CD4-positive, CD25-positive, alpha-beta regulatory T cell (primary cell): ENCODE measurements around the gene PLEK. TPM values are rescaled to one million over a fixed set of nuclear protein-coding genes. Genes with fewer than 3 reads are reported as not detected.
A peak's percentile ranks its signal among the peaks of the same experiment; 100 is the strongest.
"Not testable (repeated sequence)": the region's sequence is repeated elsewhere in the genome, so short reads cannot be mapped to it uniquely, and the experiment has no call there.

Experiments used
- ATAC-seq, 2 donors: fragments of 150-1000 bp; cut with Tn5 transposase; one replicate each; pipeline ENCODE4 v1.10.0; 2021; ENCODE audit warnings: low read depth in 2 of 2, moderate number of reproducible peaks in 2 of 2, moderate library complexity in 1 of 2
- DNase-seq, 3 donors: peaks; one replicate each; pipeline versions ENCODE4 v3.0.0 to v3.0.0-alpha.2; 2012 to 2022; ENCODE audit warnings: mixed read lengths in 1 of 3
- H3K27ac ChIP-seq: one replicate; pipeline ENCODE4 v1.7.0; 2013; ENCODE audit warnings: mild to moderate bottlenecking, low read length; ENCODE audit not compliant: insufficient read depth, poor library complexity, severe bottlenecking
- H3K27me3 ChIP-seq: one replicate; pipeline ENCODE4 v1.7.0; 2013; ENCODE audit warnings: low read length; ENCODE audit not compliant: control insufficient read depth, insufficient read depth
- H3K36me3 ChIP-seq: one replicate; pipeline ENCODE4 v1.7.0; 2013; ENCODE audit warnings: mild to moderate bottlenecking, low read length, moderate library complexity; ENCODE audit not compliant: control insufficient read depth, insufficient read depth
- H3K4me1 ChIP-seq: 2 replicates; pipeline ENCODE4 v1.7.0; 2013; ENCODE audit warnings: mild to moderate bottlenecking, low read length; ENCODE audit not compliant: insufficient read depth, control insufficient read depth, poor library complexity, severe bottlenecking
- H3K4me3 ChIP-seq: one replicate; pipeline ENCODE4 v1.7.0; 2013; ENCODE audit warnings: low read depth, mild to moderate bottlenecking, low read length, moderate library complexity
- H3K9me3 ChIP-seq, 2 experiments: 1 replicate in 1 of 2; 2 replicates in 1 of 2; pipeline ENCODE4 v1.7.0; 2013; ENCODE audit warnings: low read length in 2 of 2, mild to moderate bottlenecking in 1 of 2, moderate library complexity in 1 of 2; ENCODE audit not compliant: control insufficient read depth in 2 of 2
- H3K27ac Mint-ChIP-seq, 3 donors: one replicate each; pipeline ENCODE4 v1.8.0; 2020 to 2022; ENCODE audit warnings: mild to moderate bottlenecking in 3 of 3, mixed read lengths in 3 of 3, moderate library complexity in 2 of 3
- H3K27me3 Mint-ChIP-seq: one replicate; pipeline ENCODE4 v1.8.0; 2022; ENCODE audit warnings: mild to moderate bottlenecking, mixed read lengths
- H3K36me3 Mint-ChIP-seq: one replicate; pipeline ENCODE4 v1.8.0; 2020; ENCODE audit warnings: mixed read lengths
- H3K4me1 Mint-ChIP-seq, 4 donors: one replicate each; pipeline ENCODE4 v1.8.0; 2020 to 2022; ENCODE audit warnings: mixed read lengths in 4 of 4, mild to moderate bottlenecking in 1 of 4
- H3K4me3 Mint-ChIP-seq, 4 donors: one replicate each; pipeline ENCODE4 v1.8.0; 2020 to 2022; ENCODE audit warnings: mild to moderate bottlenecking in 4 of 4, mixed read lengths in 4 of 4, moderate library complexity in 3 of 4
- H3K9me3 Mint-ChIP-seq, 7 donors: one replicate each; pipeline ENCODE4 v1.8.0; 2020 to 2022; ENCODE audit warnings: mixed read lengths in 7 of 7, mild to moderate bottlenecking in 3 of 7, moderate library complexity in 2 of 7
- polyA plus RNA-seq, 4 donors: library from polyadenylated mRNA; unstranded; fragments of 300-500 nt; fragmentation: Illumina TruSeq; gene quantifications; one replicate each; pipeline ENCODE4 v1.2.3, GENCODE V29; 2021
- total RNA-seq: library from RNA; stranded (reverse); gene quantifications from one replicate; pipeline ENCODE4 v1.2.3, GENCODE V29; 2022

PLEK gene
- total and polyA plus RNA-seq, 5 donors from 2014 or later, result 2.2 to 10.1 (median 5.8) TPM

DNA sequence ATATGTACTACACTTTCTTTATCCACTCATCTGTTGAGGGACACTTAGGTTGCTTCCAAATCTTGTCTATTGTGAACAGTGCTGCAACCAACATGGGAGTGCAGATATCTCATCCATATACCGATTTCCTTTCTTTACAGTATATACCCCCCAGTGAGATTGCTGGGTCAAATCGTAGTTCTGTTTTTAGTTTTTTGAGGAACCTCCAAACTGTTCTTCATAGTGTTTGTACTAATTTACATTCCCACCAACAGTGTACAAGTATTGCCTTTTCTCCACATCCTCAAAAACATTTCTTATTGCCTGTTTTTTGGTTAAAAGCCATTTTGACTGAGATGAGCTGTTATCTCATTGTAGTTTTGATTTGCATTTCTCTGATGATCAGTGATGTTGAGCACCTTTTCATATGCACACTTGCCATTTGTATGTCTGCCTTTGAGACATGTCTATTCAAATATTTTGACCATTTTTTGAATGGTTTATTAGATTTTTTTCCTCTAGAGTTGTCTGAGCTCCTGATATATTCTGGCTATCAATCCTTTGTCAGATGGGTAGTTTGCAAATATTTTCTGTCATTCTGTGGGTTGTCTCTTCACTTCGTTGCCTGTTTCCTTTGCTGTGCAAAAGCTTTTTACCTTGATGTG lies 12.2 kb downstream of the PLEK start:
- H3K27ac ChIP-seq, result no peak overlapping the region
- H3K36me3 Mint-ChIP-seq, result no peaks in the 10 kb centered on the region
- H3K9me3 Mint-ChIP-seq, result peaks cover 0 to 4% (median 0%) of the 10 kb centered on the region in 7 donors
- H3K9me3 ChIP-seq, result no peaks in the 10 kb centered on the region
- H3K4me3 Mint-ChIP-seq, result no peak overlapping the region
- no peak for ATAC-seq
- peaks cover 14% of the 10 kb centered on the region for H3K4me1 ChIP-seq
- peaks cover 10 to 17% (median 13%) of the 10 kb centered on the region in 4 donors for H3K4me1 Mint-ChIP-seq
- H3K36me3 ChIP-seq, result no peaks in the 10 kb centered on the region
- no peaks in the 10 kb centered on the region for H3K27me3 Mint-ChIP-seq
- no peak overlapping the region for H3K4me3 ChIP-seq
- peak overlapping the region in 1 of 3 donors; percentile 72 for H3K27ac Mint-ChIP-seq
- H3K27me3 ChIP-seq, result no peaks in the 10 kb centered on the region
- DNase-seq, result no peak

DNA sequence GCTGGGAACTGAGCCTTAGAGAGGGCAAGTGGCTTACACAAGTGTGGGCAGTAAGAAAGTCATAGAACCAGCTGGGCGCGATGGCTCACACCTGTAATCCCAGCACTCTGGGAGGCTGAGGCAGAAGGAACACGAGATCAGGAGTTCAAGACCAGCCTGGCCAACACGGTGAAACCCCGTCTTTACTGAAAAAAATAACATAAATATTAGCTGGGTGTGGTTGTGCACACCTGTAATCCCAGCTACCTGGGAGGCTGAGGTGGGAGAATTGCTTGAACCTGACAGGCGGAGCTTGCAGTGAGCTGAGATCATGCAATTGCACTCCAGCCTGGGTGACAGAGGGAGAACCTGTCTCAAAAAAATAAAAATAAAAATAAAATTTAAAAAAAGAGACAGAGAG lies 13.7 kb downstream of the PLEK start:
- not testable (repeated sequence) for H3K9me3 ChIP-seq, H3K36me3 ChIP-seq, H3K27ac ChIP-seq, H3K9me3 Mint-ChIP-seq, H3K4me3 Mint-ChIP-seq, H3K36me3 Mint-ChIP-seq, H3K27me3 Mint-ChIP-seq, H3K4me3 ChIP-seq, DNase-seq, H3K27me3 ChIP-seq, ATAC-seq
- H3K4me1 ChIP-seq, result peaks cover 14% of the 10 kb centered on the region
- peak overlapping the region in 1 of 3 donors; percentile 43 for H3K27ac Mint-ChIP-seq
- peaks cover 12 to 15% (median 15%) of the 10 kb centered on the region in 4 donors for H3K4me1 Mint-ChIP-seq

DNA sequence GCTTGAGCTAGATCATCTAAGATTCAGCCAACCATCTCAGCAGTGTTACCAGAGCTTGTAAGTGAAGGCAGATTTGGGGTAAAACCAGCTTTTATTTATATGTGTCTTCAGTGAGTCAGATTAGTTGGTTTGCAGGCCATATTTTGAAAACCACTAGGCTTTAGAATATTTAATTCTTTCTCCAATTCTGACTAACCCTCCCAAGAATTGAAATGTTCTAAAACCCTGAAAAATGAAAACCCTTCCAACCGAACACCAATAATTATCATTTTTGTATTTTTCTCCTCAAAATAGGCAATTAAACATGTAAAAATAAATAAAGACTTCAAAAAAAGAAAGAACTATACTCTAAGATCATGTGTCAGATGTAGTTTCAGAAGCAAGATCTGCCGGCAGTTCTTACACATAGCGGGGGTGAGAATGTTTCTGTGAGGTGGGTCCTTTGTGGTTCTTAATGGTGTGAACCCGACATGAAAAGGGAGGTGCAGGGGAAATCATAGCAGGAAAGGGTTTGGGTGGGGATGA lies 14.2 kb downstream of the PLEK start:
- Mint-ChIP-seq H3K27ac (peak overlapping the region in 2 of 3 donors; percentile 51 to 79), H3K4me3 (peak overlapping the region in 2 of 4 donors; percentile 18 to 22), H3K4me1 (peaks cover 12 to 15% (median 15%) of the 10 kb centered on the region in 4 donors), H3K36me3 (no peaks in the 10 kb centered on the region), H3K9me3 (peaks cover 0 to 4% (median 0%) of the 10 kb centered on the region in 7 donors), H3K27me3 (no peaks in the 10 kb centered on the region)
- Histone ChIP-seq H3K27ac (peak overlapping the region; percentile 31), H3K4me1 (peaks cover 14% of the 10 kb centered on the region), H3K4me3 (peak overlapping the region; percentile 27), H3K27me3 (no peaks in the 10 kb centered on the region), H3K9me3 (no peaks in the 10 kb centered on the region), H3K36me3 (no peaks in the 10 kb centered on the region)
- DNase-seq, result peak in 1 of 3 donors; percentile 50
- no peak for ATAC-seq

DNA sequence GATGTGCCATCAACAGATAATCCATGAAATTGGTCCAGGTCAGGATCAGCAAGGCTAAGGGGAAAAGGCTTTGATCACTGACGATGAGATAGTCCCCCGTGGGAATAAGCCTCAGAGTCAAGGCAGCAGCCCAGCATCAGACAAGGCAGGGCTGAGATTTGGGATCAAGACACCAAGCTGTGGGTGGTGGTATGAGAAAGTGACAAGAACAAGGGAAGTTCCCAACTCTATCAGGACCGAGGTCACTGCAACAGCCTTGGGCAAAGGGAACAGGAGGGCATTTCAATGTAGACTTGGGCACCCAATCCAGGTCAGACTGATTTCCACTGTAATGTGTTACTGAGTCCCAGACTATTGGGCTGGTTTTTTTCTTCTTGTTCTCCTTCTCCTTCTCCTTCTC lies 18.7 kb downstream of the PLEK start:
- peak overlapping the region in 1 of 3 donors; percentile 97 for H3K27ac Mint-ChIP-seq

GRCh38 chr2:68384485-68385107 lies 19.5 kb downstream of the PLEK start:
- ATAC-seq (no peak), DNase-seq (no peak)
- peak overlapping the region in 1 of 3 donors; percentile 66 for H3K27ac Mint-ChIP-seq
- H3K9me3 ChIP-seq, result no peaks in the 10 kb centered on the region
- H3K27me3 ChIP-seq, result no peaks in the 10 kb centered on the region
- no peaks in the 10 kb centered on the region for H3K36me3 ChIP-seq
- peak overlapping the region in 1 of 4 donors; percentile 33 for H3K4me3 Mint-ChIP-seq
- peaks cover 31 to 43% (median 36%) of the 10 kb centered on the region in 4 donors for H3K4me1 Mint-ChIP-seq
- H3K36me3 Mint-ChIP-seq, result no peaks in the 10 kb centered on the region
- peaks cover 0 to 4% (median 0%) of the 10 kb centered on the region in 7 donors for H3K9me3 Mint-ChIP-seq
- H3K27ac ChIP-seq, result no peak overlapping the region
- peaks cover 43% of the 10 kb centered on the region for H3K4me1 ChIP-seq
- no peak overlapping the region for H3K4me3 ChIP-seq
- no peaks in the 10 kb centered on the region for H3K27me3 Mint-ChIP-seq

More for the DNA sequence above, 18.7 kb downstream of the PLEK start:
- peaks cover 0 to 4% (median 0%) of the 10 kb centered on the region in 7 donors for H3K9me3 Mint-ChIP-seq
- peaks cover 42% of the 10 kb centered on the region for H3K4me1 ChIP-seq
- no peak overlapping the region for H3K27ac ChIP-seq
- H3K27me3 ChIP-seq, result no peaks in the 10 kb centered on the region
- H3K4me3 Mint-ChIP-seq, result no peak overlapping the region
- H3K9me3 ChIP-seq, result no peaks in the 10 kb centered on the region
- H3K36me3 ChIP-seq, result no peaks in the 10 kb centered on the region
- ATAC-seq (no peak), DNase-seq (no peak)
- peaks cover 28 to 43% (median 41%) of the 10 kb centered on the region in 4 donors for H3K4me1 Mint-ChIP-seq
- no peak overlapping the region for H3K4me3 ChIP-seq
- H3K36me3 Mint-ChIP-seq, result no peaks in the 10 kb centered on the region
- no peaks in the 10 kb centered on the region for H3K27me3 Mint-ChIP-seq

DNA sequence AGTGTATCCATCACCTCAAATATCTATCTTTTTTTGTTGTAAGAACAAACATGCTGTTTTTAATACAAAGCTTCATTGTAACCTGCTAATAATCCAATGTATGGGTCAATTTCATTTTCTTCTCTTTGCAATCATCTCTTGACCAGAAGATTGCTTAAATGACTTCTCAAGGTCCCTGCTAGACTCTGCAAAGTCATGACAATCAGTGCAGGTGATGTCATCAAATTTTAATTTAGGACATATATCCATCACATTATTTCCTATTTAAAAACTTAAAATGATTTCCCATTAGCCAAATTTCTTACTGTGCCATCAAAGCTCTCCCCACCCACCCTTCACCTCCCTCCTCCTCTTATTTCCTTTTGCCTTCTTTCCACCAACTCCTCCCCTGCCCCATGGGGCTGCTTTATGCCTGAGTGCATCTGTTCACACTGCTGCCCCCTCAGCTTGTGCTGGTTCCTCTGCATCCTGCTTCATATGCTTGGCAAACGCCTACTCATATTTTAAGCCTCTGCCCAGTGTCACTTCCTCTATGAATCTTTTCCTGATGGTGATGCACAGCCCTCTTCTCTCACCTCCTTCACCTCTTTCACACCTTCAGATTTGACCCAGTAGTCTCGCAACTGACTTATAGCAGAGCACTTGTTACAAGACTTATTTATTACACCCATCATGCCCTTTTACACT lies 20.3 kb downstream of the PLEK start:
- Histone ChIP-seq H3K9me3 (no peaks in the 10 kb centered on the region), H3K4me3 (no peak overlapping the region), H3K27me3 (no peaks in the 10 kb centered on the region), H3K27ac (no peak overlapping the region), H3K4me1 (peaks cover 36% of the 10 kb centered on the region), H3K36me3 (no peaks in the 10 kb centered on the region)
- ATAC-seq, result peak in 1 of 2 donors; percentile 48
- no peaks in the 10 kb centered on the region for H3K36me3 Mint-ChIP-seq
- no peaks in the 10 kb centered on the region for H3K27me3 Mint-ChIP-seq
- peak overlapping the region in 2 of 3 donors; percentile 33 to 38 for H3K27ac Mint-ChIP-seq
- no peaks in the 10 kb centered on the region for H3K9me3 Mint-ChIP-seq
- no peak overlapping the region for H3K4me3 Mint-ChIP-seq
- DNase-seq, result no peak
- peaks cover 27 to 36% (median 32%) of the 10 kb centered on the region in 4 donors for H3K4me1 Mint-ChIP-seq

GRCh38 chr2:68385907-68386287 lies 20.8 kb downstream of the PLEK start:
- Histone ChIP-seq H3K27ac (no peak overlapping the region), H3K4me3 (no peak overlapping the region), H3K4me1 (peaks cover 34% of the 10 kb centered on the region), H3K36me3 (no peaks in the 10 kb centered on the region), H3K9me3 (no peaks in the 10 kb centered on the region), H3K27me3 (no peaks in the 10 kb centered on the region)
- peaks cover 27 to 36% (median 31%) of the 10 kb centered on the region in 4 donors for H3K4me1 Mint-ChIP-seq
- peak overlapping the region in 1 of 3 donors; percentile 38 for H3K27ac Mint-ChIP-seq
- ATAC-seq (no peak), DNase-seq (no peak)
- peak overlapping the region in 1 of 4 donors; percentile 17 for H3K4me3 Mint-ChIP-seq
- H3K36me3 Mint-ChIP-seq, result no peaks in the 10 kb centered on the region
- no peaks in the 10 kb centered on the region for H3K27me3 Mint-ChIP-seq
- H3K9me3 Mint-ChIP-seq, result no peaks in the 10 kb centered on the region
